Suprapubic skin (tissue), 4 donors: ENCODE results near the gene TTBK2. TPM values are rescaled to one million over a fixed set of nuclear protein-coding genes. Genes with fewer than 3 reads are reported as not detected.
"Not testable (repeated sequence)": the region's sequence is repeated elsewhere in the genome, so short reads cannot be mapped to it uniquely, and the experiment has no call there.

Experiments used
- DNase-seq, 2 donors: peaks; one replicate each; pipeline ENCODE4 v3.0.0-alpha.2; 2019; ENCODE audit warnings: low spot score in 2 of 2
- H3K27ac ChIP-seq: fragments of 200-600 bp; sonication (generic); one replicate; pipeline ENCODE4 v1.5.1; 2019
- H3K27me3 ChIP-seq: fragments of 200-600 bp; sonication (generic); one replicate; pipeline ENCODE4 v1.5.1; 2019
- H3K36me3 ChIP-seq: fragments of 200-600 bp; sonication (generic); one replicate; pipeline ENCODE4 v1.5.1; 2019
- H3K4me1 ChIP-seq: fragments of 200-600 bp; sonication (generic); one replicate; pipeline ENCODE4 v1.5.1; 2019
- H3K4me3 ChIP-seq: fragments of 200-600 bp; sonication (generic); one replicate; pipeline ENCODE4 v1.5.1; 2019; ENCODE audit warnings: mild to moderate bottlenecking
- H3K9me3 ChIP-seq: fragments of 200-600 bp; sonication (generic); one replicate; pipeline ENCODE4 v1.5.1; 2019
- CTCF ChIP-seq, 2 donors: fragments of 200-600 bp in 1 of 2; fragments of 450-650 bp in 1 of 2; sonication (generic) in 1 of 2; IDR thresholded peaks; one replicate each; pipeline ENCODE4 v1.5.1; 2016 to 2019; ENCODE audit warnings: antibody characterized with exemption in 2 of 2, mild to moderate bottlenecking in 1 of 2, moderate library complexity in 1 of 2
- EP300 ChIP-seq: sonication (generic); formaldehyde crosslinking; IDR thresholded peaks from one replicate; pipeline ENCODE4 v1.6.1; 2017; ENCODE audit warnings: antibody characterized with exemption
- POLR2A ChIP-seq, 2 donors: fragments of 450-650 bp; IDR thresholded peaks; one replicate each; pipeline ENCODE4 v1.6.1; 2017; ENCODE audit warnings: antibody characterized with exemption in 2 of 2, mild to moderate bottlenecking in 2 of 2, moderate library complexity in 2 of 2
- POLR2AphosphoS5 ChIP-seq, 3 donors: sonication (generic); formaldehyde crosslinking; IDR thresholded peaks; one replicate each; pipeline ENCODE4 v1.6.1; 2017; ENCODE audit warnings: antibody characterized with exemption in 3 of 3
- WGBS: methylation state at CpG from one replicate; pipeline ENCODE4 v1.1.5; 2018; 5-methylcytosine and 5-hydroxymethylcytosine counted together
- total RNA-seq, 4 donors: library from RNA; depleted of rRNA; stranded (reverse); fragments of >200 nt; gene quantifications; one replicate each; pipeline ENCODE4 v1.1.0, GENCODE V29; 2016

Gene TTBK2
- total RNA-seq, 4 donors from 2014 or later: 10.5 to 20.6 (median 14.8) TPM

- TF ChIP-seq POLR2AphosphoS5 (IDR thresholded peaks at IDR 0.05) (no peak), POLR2A (IDR thresholded peaks at IDR 0.05) (no peak), CTCF (IDR thresholded peaks at IDR 0.05) (no peak), EP300 (no peak)
- Histone ChIP-seq H3K27ac (no peak overlapping the region), H3K4me3 (no peak overlapping the region), H3K36me3 (no peaks in the 10 kb centered on the region), H3K9me3 (no peaks in the 10 kb centered on the region), H3K4me1 (peaks cover 9% of the 10 kb centered on the region), H3K27me3 (no peaks in the 10 kb centered on the region)
- WGBS: 74% methylated on average over 5 of the region's 5 CpGs
- no peak for DNase-seq
These were observed 16.9 kb downstream of the TTBK2 start for GRCh38 chr15:42903388-42904324.

- not testable (repeated sequence) for H3K27me3 ChIP-seq, H3K27ac ChIP-seq, H3K4me3 ChIP-seq, H3K36me3 ChIP-seq, DNase-seq, H3K9me3 ChIP-seq
- 91% methylated on average over 1 of the region's 1 CpG for WGBS
- peaks cover 18% of the 10 kb centered on the region for H3K4me1 ChIP-seq
These were observed 26.7 kb downstream of the TTBK2 start for GRCh38 chr15:42893911-42894310.

GRCh38 chr15:42891569-42891968, 29.0 kb downstream of the TTBK2 start:
- DNase-seq: no peak
- Histone ChIP-seq H3K27me3 (no peaks in the 10 kb centered on the region), H3K4me3 (no peak overlapping the region), H3K9me3 (no peaks in the 10 kb centered on the region), H3K4me1 (peaks cover 18% of the 10 kb centered on the region), H3K27ac (no peak overlapping the region), H3K36me3 (no peaks in the 10 kb centered on the region)
- TF ChIP-seq POLR2AphosphoS5 (IDR thresholded peaks at IDR 0.05) (no peak), CTCF (IDR thresholded peaks at IDR 0.05) (no peak), EP300 (no peak), POLR2A (IDR thresholded peaks at IDR 0.05) (no peak)
- WGBS: 75% methylated on average over 3 of the region's 3 CpGs

- Histone ChIP-seq H3K36me3 (no peaks in the 10 kb centered on the region), H3K9me3 (no peaks in the 10 kb centered on the region), H3K4me1 (peaks cover 18% of the 10 kb centered on the region), H3K27ac (no peak overlapping the region), H3K4me3 (no peak overlapping the region), H3K27me3 (no peaks in the 10 kb centered on the region)
- no peak for TF ChIP-seq EP300
- no peak for TF ChIP-seq POLR2AphosphoS5 (IDR thresholded peaks at IDR 0.05)
- no peak for TF ChIP-seq CTCF (IDR thresholded peaks at IDR 0.05)
- TF ChIP-seq POLR2A (IDR thresholded peaks at IDR 0.05): no peak
- WGBS: 70% methylated on average over 2 of the region's 2 CpGs
- no peak for DNase-seq
These were observed 30.2 kb downstream of the TTBK2 start for GRCh38 chr15:42890161-42890913.

DNA sequence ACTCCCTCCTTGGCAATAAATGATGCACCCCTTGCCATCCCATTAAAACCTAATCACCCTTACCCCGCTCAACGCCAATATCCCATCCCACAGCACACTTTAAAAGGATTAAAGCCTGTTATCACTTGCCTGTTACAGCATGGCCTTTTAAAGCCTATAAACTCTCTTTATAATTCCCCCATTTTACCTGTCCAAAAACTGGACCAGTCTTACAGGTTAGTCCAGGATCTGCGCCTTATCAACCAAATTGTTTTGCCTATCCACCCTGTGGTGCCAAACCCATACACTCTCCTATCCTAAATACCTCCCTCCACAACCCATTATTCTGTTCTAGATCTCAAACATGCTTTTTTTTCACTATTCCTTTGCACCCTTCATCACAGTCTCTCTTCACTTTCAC, 33.2 kb downstream of the TTBK2 start:
- H3K4me1 ChIP-seq: peaks cover 18% of the 10 kb centered on the region
- not testable (repeated sequence) for DNase-seq, H3K4me3 ChIP-seq, H3K9me3 ChIP-seq, H3K36me3 ChIP-seq, H3K27me3 ChIP-seq, H3K27ac ChIP-seq
- 57% methylated on average over 3 of the region's 3 CpGs for WGBS

DNA sequence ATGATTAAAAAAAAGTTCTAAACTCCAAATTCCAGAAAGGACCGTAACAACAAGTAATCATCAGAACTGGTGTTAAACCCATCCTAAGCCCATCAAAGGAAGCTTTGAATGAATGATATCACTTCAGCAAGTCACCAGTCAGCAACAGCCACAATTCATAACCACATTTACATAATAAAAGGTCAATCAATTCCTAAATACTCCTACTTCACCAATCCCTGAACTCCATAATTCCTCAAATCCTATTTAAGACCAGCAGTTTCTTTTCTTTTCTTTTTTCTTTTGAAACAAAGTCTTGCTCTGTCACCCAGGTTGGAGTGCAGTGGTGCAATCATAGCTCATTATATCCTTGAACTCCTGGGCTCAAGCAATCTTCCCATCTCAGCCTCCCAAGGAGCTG, 40.5 kb downstream of the TTBK2 start:
- Histone ChIP-seq H3K36me3 (no peaks in the 10 kb centered on the region), H3K27me3 (no peaks in the 10 kb centered on the region), H3K27ac (no peak overlapping the region), H3K9me3 (no peaks in the 10 kb centered on the region), H3K4me3 (no peak overlapping the region), H3K4me1 (no peaks in the 10 kb centered on the region)
- TF ChIP-seq POLR2AphosphoS5 (IDR thresholded peaks at IDR 0.05): no peak
- no peak for TF ChIP-seq CTCF (IDR thresholded peaks at IDR 0.05)
- TF ChIP-seq EP300: no peak
- no peak for TF ChIP-seq POLR2A (IDR thresholded peaks at IDR 0.05)
- WGBS: 80% methylated on average over 1 of the region's 1 CpG
- DNase-seq: no peak
